GM19351 (cell line): ENCODE measurements around the gene CCDC186.
"Not testable (repeated sequence)": the region's sequence is repeated elsewhere in the genome, so short reads cannot be mapped to it uniquely, and the experiment has no call there.

ENCODE experiments used
- ATAC-seq: cut with Tn5 transposase; IDR thresholded peaks from one replicate; pipeline ENCODE4 v1.9.1; 2021; ENCODE audit warnings: mild to moderate bottlenecking, moderate library complexity; ENCODE audit not compliant: unreplicated experiment

Gene CCDC186

GRCh38 chr10:114174695-114175188 is 739 bp upstream of the CCDC186 start:
- ATAC-seq, result no peak

GRCh38 chr10:114173603-114173920 is 441 bp downstream of the CCDC186 start:
- ATAC-seq, result peak; percentile 1

- ATAC-seq, result no peak
Measured at GRCh38 chr10:114172776-114173602, 1.0 kb downstream of the CCDC186 start.

GRCh38 chr10:114172216-114172615 is 1.8 kb downstream of the CCDC186 start:
- ATAC-seq, result no peak

- ATAC-seq, result no peak
Measured at GRCh38 chr10:114168450-114169009, 5.5 kb downstream of the CCDC186 start.

- ATAC-seq, result no peak
Measured at GRCh38 chr10:114167985-114168384, 6.0 kb downstream of the CCDC186 start.

GRCh38 chr10:114166494-114166893 is 7.5 kb downstream of the CCDC186 start:
- ATAC-seq, result no peak

GRCh38 chr10:114166043-114166442 is 8.0 kb downstream of the CCDC186 start:
- ATAC-seq, result no peak

- no peak for ATAC-seq
Measured at GRCh38 chr10:114163062-114163461, 10.9 kb downstream of the CCDC186 start.

- no peak for ATAC-seq
Measured at GRCh38 chr10:114157912-114158311, 16.1 kb downstream of the CCDC186 start.

- no peak for ATAC-seq
Measured at GRCh38 chr10:114151892-114152291, 22.1 kb downstream of the CCDC186 start.

GRCh38 chr10:114151486-114151885 is 22.5 kb downstream of the CCDC186 start:
- no peak for ATAC-seq

- ATAC-seq, result not testable (repeated sequence)
Measured at GRCh38 chr10:114149476-114149875, 24.5 kb downstream of the CCDC186 start.

- ATAC-seq, result no peak
Measured at GRCh38 chr10:114143160-114143559, 30.8 kb downstream of the CCDC186 start.

- ATAC-seq, result no peak
Measured at GRCh38 chr10:114142018-114142417, 32.0 kb downstream of the CCDC186 start.

- ATAC-seq, result not testable (repeated sequence)
Measured at GRCh38 chr10:114140827-114141226, 33.2 kb downstream of the CCDC186 start.

- no peak for ATAC-seq
Measured at GRCh38 chr10:114140036-114140435, 34.0 kb downstream of the CCDC186 start.

- ATAC-seq, result no peak
Measured at GRCh38 chr10:114138581-114138980, 35.4 kb downstream of the CCDC186 start.

- no peak for ATAC-seq
Measured at GRCh38 chr10:114135476-114135875, 38.5 kb downstream of the CCDC186 start.

GRCh38 chr10:114131094-114131493 is 42.9 kb downstream of the CCDC186 start:
- peak; percentile 91 for ATAC-seq

GRCh38 chr10:114121031-114121430 is 53.0 kb downstream of the CCDC186 start:
- ATAC-seq, result no peak

- no peak for ATAC-seq
Measured at GRCh38 chr10:114118514-114118913, 55.5 kb downstream of the CCDC186 start.
